SK-MEL-5 (cell line): ENCODE data around the gene C2orf76. TPM values are rescaled to one million over a fixed set of nuclear protein-coding genes. Genes with fewer than 3 reads are reported as not detected.

Experiments
- DNase-seq: peaks from one replicate; pipeline ENCODE4 v3.0.0-alpha.2; 2016; ENCODE audit warnings: low read depth, low spot score
- in situ Hi-C: cut with HindIII; loops from 2 replicates; pipeline ENCODE4 v1.10.0; 2016; ENCODE audit warnings: low sequenced_read_pairs, high pct_unique_total_duplicates, low pct_unique_long_range_greater_than_20kb
- total RNA-seq: library from RNA; depleted of rRNA; stranded (reverse); fragments of >200 nt; shearing (Covaris generic); gene quantifications from 2 replicates; pipeline ENCODE4 v1.2.3, GENCODE V29; 2014

C2orf76 gene
- total RNA-seq, 1 experiment from 2014 or later = 23.8 TPM

GRCh38 chr2:119352357-119352756 is 14.3 kb downstream of the C2orf76 start:
- no peak for DNase-seq
- in situ Hi-C loops = no loop called here

- no peak for DNase-seq
- in situ Hi-C loops = no loop called here
Observed at GRCh38 chr2:119350311-119350998, 16.2 kb downstream of the C2orf76 start.

GRCh38 chr2:119349289-119349688 is 17.3 kb downstream of the C2orf76 start:
- DNase-seq = no peak
- in situ Hi-C loops = no loop called here

GRCh38 chr2:119341684-119342083 is 24.9 kb downstream of the C2orf76 start:
- in situ Hi-C loops = no loop called here
- no peak for DNase-seq

GRCh38 chr2:119339562-119339923 is 27.1 kb downstream of the C2orf76 start:
- in situ Hi-C loops = no loop called here

GRCh38 chr2:119338826-119339561 is 27.6 kb downstream of the C2orf76 start:
- no peak for DNase-seq
- in situ Hi-C loops = no loop called here

More at GRCh38 chr2:119339562-119339923, 27.1 kb downstream of the C2orf76 start:
- no peak for DNase-seq

GRCh38 chr2:119338272-119338671 is 28.4 kb downstream of the C2orf76 start:
- in situ Hi-C loops = no loop called here
- no peak for DNase-seq

- in situ Hi-C loops = no loop called here
- no peak for DNase-seq
Observed at GRCh38 chr2:119337749-119338148, 28.9 kb downstream of the C2orf76 start.

GRCh38 chr2:119333833-119334232 is 32.8 kb downstream of the C2orf76 start:
- DNase-seq = no peak
- in situ Hi-C loops = no loop called here

GRCh38 chr2:119333360-119333759 is 33.3 kb downstream of the C2orf76 start:
- DNase-seq = no peak
- in situ Hi-C loops = no loop called here

- DNase-seq = no peak
- in situ Hi-C loops = no loop called here
Observed at GRCh38 chr2:119332953-119333352, 33.7 kb downstream of the C2orf76 start.

GRCh38 chr2:119327431-119327830 is 39.2 kb downstream of the C2orf76 start:
- no peak for DNase-seq
- in situ Hi-C loops = no loop called here

GRCh38 chr2:119326938-119327337 is 39.7 kb downstream of the C2orf76 start:
- in situ Hi-C loops = no loop called here
- DNase-seq = no peak

- DNase-seq = no peak
- in situ Hi-C loops = no loop called here
Observed at GRCh38 chr2:119324685-119325270, 41.9 kb downstream of the C2orf76 start.

- no peak for DNase-seq
- in situ Hi-C loops = no loop called here
Observed at GRCh38 chr2:119323459-119323858, 43.2 kb downstream of the C2orf76 start.

- in situ Hi-C loops = no loop called here
- DNase-seq = no peak
Observed at GRCh38 chr2:119319593-119319992, 47.0 kb downstream of the C2orf76 start.

GRCh38 chr2:119317554-119317953 is 49.1 kb downstream of the C2orf76 start:
- DNase-seq = no peak
- in situ Hi-C loops = no loop called here

GRCh38 chr2:119316066-119316465 is 50.6 kb downstream of the C2orf76 start:
- in situ Hi-C loops = no loop called here
- DNase-seq = peak; percentile 33
